IPS-NIHi7 (cell line): ENCODE results near the gene PRKCZ.

ENCODE experiments used
- DNase-seq: peaks from one replicate; pipeline ENCODE4 v3.0.0; 2012; ENCODE audit warnings: mixed read lengths; ENCODE audit errors: extremely low spot score

The PRKCZ gene

GRCh38 chr1:2208309-2209239, 158.4 kb downstream of the PRKCZ start:
- DNase-seq, result no peak

GRCh38 chr1:2209400-2210083, 159.3 kb downstream of the PRKCZ start:
- no peak for DNase-seq

- DNase-seq, result no peak
Observed at GRCh38 chr1:2210084-2210653, 160.0 kb downstream of the PRKCZ start.

GRCh38 chr1:2210786-2211185, 160.6 kb downstream of the PRKCZ start:
- DNase-seq, result no peak

GRCh38 chr1:2212274-2212531, 162.0 kb downstream of the PRKCZ start:
- DNase-seq, result no peak

- peak; percentile 85 for DNase-seq
Observed at GRCh38 chr1:2212532-2213491, 162.6 kb downstream of the PRKCZ start.

GRCh38 chr1:2213576-2214505, 163.6 kb downstream of the PRKCZ start:
- DNase-seq, result no peak

- DNase-seq, result no peak
Observed at GRCh38 chr1:2214541-2215241, 164.5 kb downstream of the PRKCZ start.

GRCh38 chr1:2215329-2215728, 165.1 kb downstream of the PRKCZ start:
- DNase-seq, result no peak

- no peak for DNase-seq
Observed at GRCh38 chr1:2215909-2216766, 165.9 kb downstream of the PRKCZ start.

- DNase-seq, result no peak
Observed at GRCh38 chr1:2216767-2217058, 166.5 kb downstream of the PRKCZ start.

- no peak for DNase-seq
Observed at GRCh38 chr1:2221271-2221670, 171.1 kb downstream of the PRKCZ start.

- DNase-seq, result no peak
Observed at GRCh38 chr1:2224170-2224584, 174.0 kb downstream of the PRKCZ start.

GRCh38 chr1:2224631-2225428, 174.6 kb downstream of the PRKCZ start:
- no peak for DNase-seq

- no peak for DNase-seq
Observed at GRCh38 chr1:2226525-2227345, 176.5 kb downstream of the PRKCZ start.

- peak; percentile 99 for DNase-seq
Observed at GRCh38 chr1:2227346-2228156, 177.3 kb downstream of the PRKCZ start.

- no peak for DNase-seq
Observed at GRCh38 chr1:2228157-2228594, 178.0 kb downstream of the PRKCZ start, which contains the start of gene SKI. TSS of gene SKI (plus strand) at chr1:2228319. CDS start at chr1:2228767, 448 bp downstream.
